NCI-H82 (cell line): ENCODE results near the gene SETSIP.
"Not testable (repeated sequence)": the region's sequence is repeated elsewhere in the genome, so short reads cannot be mapped to it uniquely, and the experiment has no call there.

ENCODE experiments used
- DNase-seq: peaks from one replicate; lab custom pipeline; 2025; lab: John Stamatoyannopoulos, UW

Gene SETSIP

GRCh38 chr1:92075311-92075710 lies at the start of gene SETSIP:
Gene SETSIP, minus strand, starts transcription at chr1:92075411. Its CDS starts 0 bp downstream, at chr1:92075411.
- no peak for DNase-seq

GRCh38 chr1:92123868-92124267 lies 48.7 kb upstream of the SETSIP start:
- DNase-seq, result no peak

- DNase-seq, result no peak
Observed at GRCh38 chr1:92118826-92119225, 43.6 kb upstream of the SETSIP start.

GRCh38 chr1:92117526-92117925 lies 42.3 kb upstream of the SETSIP start:
- DNase-seq, result peak; percentile 4

GRCh38 chr1:92108631-92109030 lies 33.4 kb upstream of the SETSIP start:
- DNase-seq, result peak; percentile 40

- DNase-seq, result no peak
Observed at GRCh38 chr1:92105546-92106081, 30.4 kb upstream of the SETSIP start.

- no peak for DNase-seq
Observed at GRCh38 chr1:92096317-92096716, 21.1 kb upstream of the SETSIP start.

GRCh38 chr1:92095874-92096273 lies 20.7 kb upstream of the SETSIP start:
- DNase-seq, result no peak

GRCh38 chr1:92094595-92094994 lies 19.4 kb upstream of the SETSIP start:
- no peak for DNase-seq

GRCh38 chr1:92094090-92094489 lies 18.9 kb upstream of the SETSIP start:
- no peak for DNase-seq

- no peak for DNase-seq
Observed at GRCh38 chr1:92091625-92092024, 16.4 kb upstream of the SETSIP start.

- peak; percentile 40 for DNase-seq
Observed at GRCh38 chr1:92087542-92087941, 12.3 kb upstream of the SETSIP start.

GRCh38 chr1:92085727-92086126 lies 10.5 kb upstream of the SETSIP start:
- no peak for DNase-seq

- DNase-seq, result no peak
Observed at GRCh38 chr1:92084651-92085050, 9.4 kb upstream of the SETSIP start.

- no peak for DNase-seq
Observed at GRCh38 chr1:92081031-92081430, 5.8 kb upstream of the SETSIP start.

GRCh38 chr1:92080128-92080985 lies 5.1 kb upstream of the SETSIP start, which contains the start of gene BTBD8:
Gene BTBD8, plus strand, starts transcription at chr1:92080345. Its CDS starts 227 bp downstream, at chr1:92080572.
- DNase-seq, result peak; percentile 94

- no peak for DNase-seq
Observed at GRCh38 chr1:92079441-92079840, 4.2 kb upstream of the SETSIP start.

GRCh38 chr1:92078077-92078476 lies 2.9 kb upstream of the SETSIP start:
- not testable (repeated sequence) for DNase-seq

GRCh38 chr1:92076363-92076762 lies 1.2 kb upstream of the SETSIP start:
- no peak for DNase-seq

- not testable (repeated sequence) for DNase-seq
Observed at GRCh38 chr1:92074446-92074845, 765 bp downstream of the SETSIP start.

- DNase-seq, result no peak
Observed at GRCh38 chr1:92070892-92071291, 4.3 kb downstream of the SETSIP start.

- DNase-seq, result no peak
Observed at GRCh38 chr1:92066321-92066720, 8.9 kb downstream of the SETSIP start.

GRCh38 chr1:92065042-92065441 lies 10.2 kb downstream of the SETSIP start:
- peak; percentile 27 for DNase-seq
